WTC11 (cell line): Measurements from ENCODE around the gene STAT2.

Experiments used
- CREM ChIP-seq: sonication (generic); formaldehyde crosslinking; IDR thresholded peaks from 2 replicates; pipeline ENCODE4 v1.8.1; 2022; ENCODE audit warnings: mild to moderate bottlenecking, missing genetic modification reagents, moderate library complexity
- GABPB1 ChIP-seq: sonication (generic); formaldehyde crosslinking; IDR thresholded peaks from 2 replicates; pipeline ENCODE4 v1.8.1; 2023; ENCODE audit warnings: mild to moderate bottlenecking, missing genetic modification reagents
- JUN ChIP-seq: sonication (generic); formaldehyde crosslinking; IDR thresholded peaks from 2 replicates; pipeline ENCODE4 v1.8.0; 2023; ENCODE audit warnings: mild to moderate bottlenecking, missing genetic modification reagents
- TCF7 ChIP-seq: sonication (generic); formaldehyde crosslinking; IDR thresholded peaks from 2 replicates; pipeline ENCODE4 v1.8.0; 2022; ENCODE audit warnings: mild to moderate bottlenecking, low read depth, missing genetic modification reagents, moderate library complexity
- ZNF121 ChIP-seq: sonication (generic); formaldehyde crosslinking; IDR thresholded peaks from 2 replicates; pipeline ENCODE4 v1.8.0; 2023; ENCODE audit warnings: missing genetic modification reagents
- TF ChIP-seq, protein P1 (sequence below): fragments of 200-600 bp; IDR thresholded peaks from 2 replicates; pipeline ENCODE4 v1.8.0; 2022; ENCODE audit warnings: antibody characterized with exemption
- TF ChIP-seq, protein P2 (sequence below): sonication (generic); formaldehyde crosslinking; IDR thresholded peaks from 2 replicates; pipeline ENCODE4 v1.8.0; 2022; ENCODE audit warnings: mild to moderate bottlenecking, missing genetic modification reagents
- TF ChIP-seq, protein P3 (sequence below): sonication (generic); formaldehyde crosslinking; IDR thresholded peaks from 2 replicates; pipeline ENCODE4 v1.8.1; 2022; ENCODE audit warnings: missing genetic modification reagents, borderline replicate concordance
- TF ChIP-seq, protein P4 (sequence below): sonication (generic); formaldehyde crosslinking; conservative IDR thresholded peaks from 2 replicates; pipeline ENCODE4 v1.8.1; 2022; ENCODE audit warnings: mild to moderate bottlenecking, missing genetic modification reagents

DNA sequence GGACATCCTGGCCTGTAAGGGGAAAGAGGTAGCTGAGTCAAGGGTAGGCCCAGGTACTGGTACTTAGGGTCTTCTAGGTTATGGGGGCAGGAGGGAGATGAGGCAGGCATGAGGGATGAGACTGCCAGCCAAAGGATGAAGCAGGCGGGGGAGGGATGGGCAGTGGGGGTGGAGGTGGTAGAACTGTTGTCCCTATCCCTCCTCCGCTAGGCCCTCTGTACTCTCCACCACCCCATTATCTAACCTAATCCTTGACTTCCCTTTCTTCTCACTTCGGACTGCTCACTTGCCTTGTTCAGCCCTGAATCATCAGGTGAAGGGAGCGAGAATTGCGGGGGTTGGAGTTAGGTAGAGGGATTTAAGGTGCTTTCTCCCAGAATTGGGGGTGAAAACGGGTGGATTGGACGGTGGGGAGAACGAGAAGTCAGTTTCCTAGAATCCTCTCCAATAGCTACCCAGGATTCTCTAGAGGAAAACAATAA, 26.7 kb downstream of the STAT2 start:
- TF ChIP-seq, protein P1, sequence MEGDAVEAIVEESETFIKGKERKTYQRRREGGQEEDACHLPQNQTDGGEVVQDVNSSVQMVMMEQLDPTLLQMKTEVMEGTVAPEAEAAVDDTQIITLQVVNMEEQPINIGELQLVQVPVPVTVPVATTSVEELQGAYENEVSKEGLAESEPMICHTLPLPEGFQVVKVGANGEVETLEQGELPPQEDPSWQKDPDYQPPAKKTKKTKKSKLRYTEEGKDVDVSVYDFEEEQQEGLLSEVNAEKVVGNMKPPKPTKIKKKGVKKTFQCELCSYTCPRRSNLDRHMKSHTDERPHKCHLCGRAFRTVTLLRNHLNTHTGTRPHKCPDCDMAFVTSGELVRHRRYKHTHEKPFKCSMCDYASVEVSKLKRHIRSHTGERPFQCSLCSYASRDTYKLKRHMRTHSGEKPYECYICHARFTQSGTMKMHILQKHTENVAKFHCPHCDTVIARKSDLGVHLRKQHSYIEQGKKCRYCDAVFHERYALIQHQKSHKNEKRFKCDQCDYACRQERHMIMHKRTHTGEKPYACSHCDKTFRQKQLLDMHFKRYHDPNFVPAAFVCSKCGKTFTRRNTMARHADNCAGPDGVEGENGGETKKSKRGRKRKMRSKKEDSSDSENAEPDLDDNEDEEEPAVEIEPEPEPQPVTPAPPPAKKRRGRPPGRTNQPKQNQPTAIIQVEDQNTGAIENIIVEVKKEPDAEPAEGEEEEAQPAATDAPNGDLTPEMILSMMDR, result no peak
- TF ChIP-seq JUN (CRISPR knock-in tag) (no peak), GABPB1 (CRISPR knock-in tag) (no peak), CREM (no peak), ZNF121 (CRISPR knock-in tag) (no peak), TCF7 (no peak)
- TF ChIP-seq, protein P2, sequence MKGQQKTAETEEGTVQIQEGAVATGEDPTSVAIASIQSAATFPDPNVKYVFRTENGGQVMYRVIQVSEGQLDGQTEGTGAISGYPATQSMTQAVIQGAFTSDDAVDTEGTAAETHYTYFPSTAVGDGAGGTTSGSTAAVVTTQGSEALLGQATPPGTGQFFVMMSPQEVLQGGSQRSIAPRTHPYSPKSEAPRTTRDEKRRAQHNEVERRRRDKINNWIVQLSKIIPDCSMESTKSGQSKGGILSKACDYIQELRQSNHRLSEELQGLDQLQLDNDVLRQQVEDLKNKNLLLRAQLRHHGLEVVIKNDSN (CRISPR knock-in tag), result no peak
- TF ChIP-seq, protein P3, sequence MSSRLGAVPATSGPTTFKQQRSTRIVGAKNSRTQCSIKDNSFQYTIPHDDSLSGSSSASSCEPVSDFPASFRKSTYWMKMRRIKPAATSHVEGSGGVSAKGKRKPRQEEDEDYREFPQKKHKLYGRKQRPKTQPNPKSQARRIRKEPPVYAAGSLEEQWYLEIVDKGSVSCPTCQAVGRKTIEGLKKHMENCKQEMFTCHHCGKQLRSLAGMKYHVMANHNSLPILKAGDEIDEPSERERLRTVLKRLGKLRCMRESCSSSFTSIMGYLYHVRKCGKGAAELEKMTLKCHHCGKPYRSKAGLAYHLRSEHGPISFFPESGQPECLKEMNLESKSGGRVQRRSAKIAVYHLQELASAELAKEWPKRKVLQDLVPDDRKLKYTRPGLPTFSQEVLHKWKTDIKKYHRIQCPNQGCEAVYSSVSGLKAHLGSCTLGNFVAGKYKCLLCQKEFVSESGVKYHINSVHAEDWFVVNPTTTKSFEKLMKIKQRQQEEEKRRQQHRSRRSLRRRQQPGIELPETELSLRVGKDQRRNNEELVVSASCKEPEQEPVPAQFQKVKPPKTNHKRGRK (CRISPR knock-in tag), result no peak
- TF ChIP-seq, protein P4, sequence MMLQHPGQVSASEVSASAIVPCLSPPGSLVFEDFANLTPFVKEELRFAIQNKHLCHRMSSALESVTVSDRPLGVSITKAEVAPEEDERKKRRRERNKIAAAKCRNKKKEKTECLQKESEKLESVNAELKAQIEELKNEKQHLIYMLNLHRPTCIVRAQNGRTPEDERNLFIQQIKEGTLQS (CRISPR knock-in tag), result no peak
